ENCODE data around the gene PLA2G4E. TPM values are rescaled to one million over a fixed set of nuclear protein-coding genes. Genes with fewer than 3 reads are reported as not detected.

Gene PLA2G4E
- total RNA-seq, 1 experiment from 2014 or later = not detected

- TF ChIP-seq TCF7L2 (IDR thresholded peaks at IDR 0.05; ENCODE audit: borderline replicate concordance, extremely low read depth, insufficient read depth, insufficient read length) (no peak), ZFX (IDR thresholded peaks at IDR 0.05) (no peak), JUND (IDR thresholded peaks at IDR 0.05) (no peak), CBX3 (IDR thresholded peaks at IDR 0.05; ENCODE audit: low read depth) (no peak)
These were observed 11.8 kb upstream of the PLA2G4E start (continued) for GRCh38 chr15:42032376-42033213.

GRCh38 chr15:42031198-42031915 is 10.5 kb upstream of the PLA2G4E start:
- Histone ChIP-seq H4K20me1 (ENCODE audit: insufficient read depth) (no peaks in the 10 kb centered on the region), H3K4me3 (replicated peaks in 1 of 2; ENCODE audit: low read depth in 1 of 2, low read length in 2 of 2) (no peak overlapping the region), H3K9ac (ENCODE audit: low read length) (no peak overlapping the region), H3K27me3 (ENCODE audit: insufficient read depth, low read length) (no peaks in the 10 kb centered on the region; the same call in 1 of the 2 replicates), H3K9me3 (ENCODE audit: control insufficient read depth in 1 of 2, insufficient read depth in 1 of 2, low read depth in 1 of 2, low read length in 2 of 2) (no peaks in the 10 kb centered on the region), H3K79me2 (ENCODE audit: insufficient read depth, low read length) (no peaks in the 10 kb centered on the region), H3K4me2 (ENCODE audit: low read length) (no peak overlapping the region), H3K4me1 (ENCODE audit: control insufficient read depth in 1 of 2, insufficient read depth in 2 of 2, low read length in 2 of 2) (peaks cover 0 to 5% of the 10 kb centered on the region in 2 experiments; a peak in 1 of 4 replicates), H3K36me3 (ENCODE audit: control insufficient read depth in 1 of 2, insufficient read depth in 2 of 2, low read length in 2 of 2) (no peaks in the 10 kb centered on the region), H3K27ac (ENCODE audit: low read depth, low read length) (no peak overlapping the region), H2AFZ (ENCODE audit: low read depth, low read length, poor library complexity, severe bottlenecking) (no peak overlapping the region), H3K9me2 (ENCODE audit: insufficient read depth) (no peaks in the 10 kb centered on the region)
- intact Hi-C loops (cut with micrococcal nuclease) = no loop called here
- no TSS peak for BruUV-seq (replicated peaks)
- ChIA-PET CTCF (no interaction called here), RAD21 (ENCODE audit: low non-redundant PET in 1 of 2, low total read pairs in 2 of 2, uncharacterized antibody in 2 of 2, unreplicated experiment in 2 of 2) (no interaction called here), POLR2A (no interaction called here)
- ATAC-seq (no peak), DNase-seq (ENCODE audit: low read depth, low spot score) (no peak)
- no peak for TF ChIP-seq SIN3A (IDR thresholded peaks at IDR 0.05; ENCODE audit: low read depth)
- TF ChIP-seq CEBPB (IDR thresholded peaks at IDR 0.05; ENCODE audit: low read depth) = no peak
- TF ChIP-seq ELF1 (IDR thresholded peaks at IDR 0.05; ENCODE audit: borderline replicate concordance, low read depth) = no peak
- TF ChIP-seq TCF7L2 (IDR thresholded peaks at IDR 0.05; ENCODE audit: borderline replicate concordance, extremely low read depth, insufficient read depth, insufficient read length) = no peak
- no peak for TF ChIP-seq YY1 (IDR thresholded peaks at IDR 0.05; ENCODE audit: extremely low read depth, insufficient replicate concordance, low read depth, low read length)
- TF ChIP-seq JUND (IDR thresholded peaks at IDR 0.05) = no peak
- no peak for TF ChIP-seq ZNF274 (IDR thresholded peaks at IDR 0.05; ENCODE audit: low read depth, low read length)
- no peak for TF ChIP-seq ZBTB33 (IDR thresholded peaks at IDR 0.05; ENCODE audit: extremely low read depth, insufficient replicate concordance, low read length)
- TF ChIP-seq POLR2A (IDR thresholded peaks at IDR 0.05; ENCODE audit: borderline replicate concordance, extremely low read depth, insufficient read depth, insufficient read length) = no peak

Measured in HCT116 (cell line).